Eye (tissue), 1 donor: Measurements from ENCODE around the gene STH.
"Not testable (repeated sequence)": the region's sequence is repeated elsewhere in the genome, so short reads cannot be mapped to it uniquely, and the experiment has no call there.

Source experiments
- DNase-seq: peaks from one replicate; pipeline ENCODE4 v3.0.0-alpha.2; 2015

Gene STH

DNA sequence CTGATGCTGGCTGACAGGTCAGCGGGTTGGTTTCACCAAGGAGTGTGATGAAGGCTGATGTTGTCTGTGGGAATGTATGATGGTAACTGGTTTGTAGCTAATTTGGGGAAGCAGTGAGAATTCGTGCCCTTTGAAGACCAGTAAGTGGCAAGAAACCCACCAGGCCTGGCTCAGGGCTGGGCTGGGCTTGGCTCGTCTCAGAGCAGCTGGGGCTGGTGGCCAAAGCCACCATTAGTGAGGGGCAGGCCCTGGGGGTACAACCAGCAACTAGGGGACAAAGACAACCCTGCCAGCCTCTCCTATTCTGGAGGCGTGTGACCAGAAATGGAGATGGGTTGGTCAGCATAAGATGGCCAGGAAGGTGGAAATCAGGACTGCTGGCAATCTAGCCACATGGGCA is 13.0 kb upstream of the STH start:
- no peak for DNase-seq

DNA sequence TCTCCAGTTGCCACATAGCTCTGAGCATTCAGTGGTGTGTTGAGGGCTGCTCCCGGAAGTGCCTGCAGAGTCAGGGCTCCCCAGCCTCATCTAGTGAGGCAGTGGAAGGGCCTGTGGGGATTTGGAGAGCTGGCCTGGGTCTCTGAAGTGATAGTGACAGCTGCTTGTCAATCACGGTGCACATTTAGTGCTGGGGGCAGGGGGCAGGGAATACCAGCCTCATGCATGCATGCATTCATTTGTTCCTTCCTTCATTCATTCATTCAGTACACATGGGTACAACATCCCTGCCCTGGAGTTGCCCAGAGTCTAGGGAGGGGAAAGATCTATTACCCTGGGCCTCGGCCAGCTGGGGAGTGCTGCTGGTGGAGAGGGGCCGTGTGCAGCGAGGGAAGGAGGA is 11.3 kb upstream of the STH start:
- no peak for DNase-seq

DNA sequence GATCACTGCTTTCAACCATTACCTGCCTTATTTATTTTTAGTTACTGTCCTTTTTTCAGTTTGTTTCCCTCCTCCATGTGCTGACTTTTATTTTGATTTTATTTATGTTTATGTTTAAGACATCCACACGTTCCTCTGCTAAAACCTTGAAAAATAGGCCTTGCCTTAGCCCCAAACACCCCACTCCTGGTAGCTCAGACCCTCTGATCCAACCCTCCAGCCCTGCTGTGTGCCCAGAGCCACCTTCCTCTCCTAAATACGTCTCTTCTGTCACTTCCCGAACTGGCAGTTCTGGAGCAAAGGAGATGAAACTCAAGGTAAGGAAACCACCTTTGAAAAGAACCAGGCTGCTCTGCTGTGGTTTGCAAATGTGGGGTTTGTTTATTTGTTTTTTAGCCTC is 9.3 kb upstream of the STH start:
- DNase-seq: no peak

DNA sequence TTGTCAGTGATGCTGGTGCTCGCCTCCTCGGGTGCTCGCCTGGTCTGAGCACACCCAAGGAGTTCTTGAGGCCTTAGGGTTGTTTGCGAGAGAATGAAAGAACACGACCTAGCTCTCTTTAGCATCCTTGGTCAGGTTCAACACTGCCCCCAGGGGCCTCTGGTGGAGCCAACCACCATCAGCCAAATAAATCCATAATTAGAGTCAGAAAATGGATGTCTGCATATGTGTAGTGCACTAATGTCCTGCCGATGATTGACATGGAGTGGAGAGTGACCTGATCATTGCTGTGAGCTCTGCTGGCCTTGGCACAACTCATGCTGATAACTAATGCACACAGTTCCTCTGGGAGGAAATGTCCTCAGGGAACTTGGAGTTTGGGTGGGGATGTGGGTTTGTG is 8.2 kb upstream of the STH start:
- no peak for DNase-seq

DNA sequence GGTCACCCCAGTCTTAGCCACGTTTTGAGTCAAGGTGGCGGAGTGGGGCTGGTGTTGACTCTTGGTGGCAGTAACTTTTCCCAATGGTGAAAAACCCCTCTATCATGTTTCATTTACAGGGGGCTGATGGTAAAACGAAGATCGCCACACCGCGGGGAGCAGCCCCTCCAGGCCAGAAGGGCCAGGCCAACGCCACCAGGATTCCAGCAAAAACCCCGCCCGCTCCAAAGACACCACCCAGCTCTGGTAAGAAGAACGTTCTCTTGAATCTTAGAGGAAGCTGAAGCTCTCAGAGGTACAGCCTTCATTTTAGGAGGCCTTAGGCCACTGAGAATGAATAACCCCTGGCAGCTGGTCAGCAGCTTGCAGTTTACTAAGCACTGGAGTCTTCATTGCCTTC is 7.7 kb upstream of the STH start:
- DNase-seq: no peak

DNA sequence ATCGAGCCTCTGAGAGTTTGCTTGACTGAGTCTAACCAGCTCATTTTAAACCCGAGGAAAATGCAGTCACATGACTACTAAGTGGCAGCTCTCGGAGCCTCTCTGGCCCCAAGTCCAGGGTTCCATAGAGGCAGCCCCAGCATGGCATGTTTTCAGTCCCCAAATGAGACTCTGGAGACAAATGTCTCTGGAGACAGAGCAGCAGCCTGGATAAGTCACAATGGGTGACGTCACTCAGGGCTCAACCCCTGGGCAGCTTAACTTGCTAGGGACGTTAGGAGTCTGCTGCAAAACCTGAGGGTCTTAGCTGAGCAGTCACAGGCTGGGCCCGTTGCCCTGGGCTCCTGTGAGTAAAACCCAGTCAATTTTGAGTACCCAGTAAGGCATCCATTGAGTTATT is 6.9 kb upstream of the STH start:
- no peak for DNase-seq

DNA sequence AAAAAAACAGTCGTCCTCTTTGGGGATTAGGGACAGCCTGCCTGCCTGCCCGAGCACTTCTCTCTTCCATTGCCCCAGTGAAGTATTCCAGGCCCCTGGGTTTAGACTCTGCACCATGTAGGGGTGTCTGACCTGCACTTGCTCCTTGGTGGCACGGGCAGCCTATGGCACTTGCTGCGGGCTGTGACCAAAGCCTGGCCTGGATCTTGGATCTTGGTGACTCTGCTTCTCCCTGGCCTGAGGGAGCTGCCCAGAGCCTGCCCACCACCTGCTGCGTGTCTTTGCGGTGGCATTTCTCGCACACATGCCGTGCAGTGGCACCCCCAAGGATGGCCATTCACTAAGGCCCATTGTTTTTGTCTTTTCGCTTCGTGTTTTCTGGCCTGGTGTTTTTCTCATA is 6.1 kb upstream of the STH start:
- DNase-seq: peak; percentile 42

DNA sequence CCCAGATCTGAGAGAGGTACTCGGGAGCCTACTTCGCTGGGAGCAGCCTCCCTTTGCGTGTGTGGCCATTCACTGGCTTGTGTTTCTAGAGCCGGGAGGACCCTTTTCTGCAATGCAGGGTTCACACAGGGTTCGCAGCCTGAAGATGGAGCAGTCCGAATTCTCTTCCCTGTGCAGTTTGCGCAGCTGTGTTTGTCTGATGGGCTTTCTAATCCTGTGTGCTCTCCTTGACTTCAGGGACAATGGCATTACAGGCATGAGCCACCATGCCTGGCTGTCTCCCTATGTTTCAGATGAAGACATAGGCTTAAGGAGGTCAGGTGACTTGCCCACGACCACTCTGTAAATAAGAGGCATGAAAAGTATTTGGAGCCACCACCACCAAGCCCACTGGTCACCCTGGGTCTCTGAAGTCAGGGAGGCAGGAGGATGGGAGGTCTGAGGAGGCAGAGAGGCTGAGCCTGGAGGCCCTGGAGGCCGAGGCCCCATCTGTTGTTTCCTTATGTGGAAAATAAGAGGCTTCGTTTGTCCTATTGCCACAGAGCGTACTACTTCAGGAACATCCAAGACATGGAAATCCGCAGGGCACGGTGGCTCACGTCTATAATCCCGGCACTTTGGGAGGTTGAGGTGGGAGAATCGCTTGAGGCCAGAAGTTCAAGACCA is 5.0 kb upstream of the STH start:
- DNase-seq: peak; percentile 35

DNA sequence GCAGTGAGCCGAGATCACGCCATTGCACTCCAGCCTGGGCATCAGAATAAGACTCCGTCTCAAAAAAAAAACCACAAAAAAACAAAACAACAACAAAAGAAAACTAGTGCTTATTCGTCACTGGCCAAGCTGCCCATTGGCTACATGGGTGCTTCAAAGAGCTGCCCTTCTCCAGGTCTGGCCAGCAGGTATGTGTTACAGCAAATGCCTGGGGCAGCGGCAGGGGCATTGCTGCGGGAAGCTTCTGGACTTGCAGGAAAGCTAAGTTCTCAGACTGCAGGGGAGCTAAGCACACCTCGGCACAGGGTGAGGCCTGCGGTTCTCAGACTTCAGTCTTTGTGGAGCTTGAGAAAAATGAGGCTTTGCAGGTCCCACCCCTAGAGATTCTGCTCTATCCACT is 4.1 kb upstream of the STH start:
- DNase-seq: no peak

DNA sequence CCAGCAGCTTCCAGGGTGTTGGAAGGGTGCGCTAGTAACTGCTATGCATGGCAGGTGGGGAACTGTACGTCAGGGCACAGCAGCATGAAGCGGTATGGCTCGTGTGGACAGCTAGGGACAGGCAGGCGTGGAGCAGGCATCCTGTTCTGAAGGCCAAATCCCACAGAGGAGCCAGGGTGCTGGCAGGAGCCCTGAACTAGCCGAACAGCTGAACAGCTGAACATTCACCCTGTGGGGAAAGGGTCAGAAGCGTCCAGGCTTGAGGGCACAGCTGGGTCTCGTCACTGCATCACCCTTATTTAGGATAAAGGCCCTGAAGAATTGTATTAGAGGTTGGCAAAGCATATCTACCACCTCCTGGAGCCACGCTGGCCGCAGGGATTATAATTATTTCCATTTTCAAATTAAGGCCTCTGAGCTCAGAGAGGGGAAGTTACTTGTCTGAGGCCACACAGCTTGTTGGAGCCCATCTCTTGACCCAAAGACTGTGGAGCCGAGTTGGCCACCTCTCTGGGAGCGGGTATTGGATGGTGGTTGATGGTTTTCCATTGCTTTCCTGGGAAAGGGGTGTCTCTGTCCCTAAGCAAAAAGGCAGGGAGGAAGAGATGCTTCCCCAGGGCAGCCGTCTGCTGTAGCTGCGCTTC is 3.3 kb upstream of the STH start:
- DNase-seq: no peak

DNA sequence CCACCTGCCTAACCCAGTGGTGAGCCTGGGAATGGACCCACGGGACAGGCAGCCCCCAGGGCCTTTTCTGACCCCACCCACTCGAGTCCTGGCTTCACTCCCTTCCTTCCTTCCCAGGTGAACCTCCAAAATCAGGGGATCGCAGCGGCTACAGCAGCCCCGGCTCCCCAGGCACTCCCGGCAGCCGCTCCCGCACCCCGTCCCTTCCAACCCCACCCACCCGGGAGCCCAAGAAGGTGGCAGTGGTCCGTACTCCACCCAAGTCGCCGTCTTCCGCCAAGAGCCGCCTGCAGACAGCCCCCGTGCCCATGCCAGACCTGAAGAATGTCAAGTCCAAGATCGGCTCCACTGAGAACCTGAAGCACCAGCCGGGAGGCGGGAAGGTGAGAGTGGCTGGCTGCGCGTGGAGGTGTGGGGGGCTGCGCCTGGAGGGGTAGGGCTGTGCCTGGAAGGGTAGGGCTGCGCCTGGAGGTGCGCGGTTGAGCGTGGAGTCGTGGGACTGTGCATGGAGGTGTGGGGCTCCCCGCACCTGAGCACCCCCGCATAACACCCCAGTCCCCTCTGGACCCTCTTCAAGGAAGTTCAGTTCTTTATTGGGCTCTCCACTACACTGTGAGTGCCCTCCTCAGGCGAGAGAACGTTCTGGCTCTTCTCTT is 2.6 kb upstream of the STH start:
- DNase-seq: no peak

DNA sequence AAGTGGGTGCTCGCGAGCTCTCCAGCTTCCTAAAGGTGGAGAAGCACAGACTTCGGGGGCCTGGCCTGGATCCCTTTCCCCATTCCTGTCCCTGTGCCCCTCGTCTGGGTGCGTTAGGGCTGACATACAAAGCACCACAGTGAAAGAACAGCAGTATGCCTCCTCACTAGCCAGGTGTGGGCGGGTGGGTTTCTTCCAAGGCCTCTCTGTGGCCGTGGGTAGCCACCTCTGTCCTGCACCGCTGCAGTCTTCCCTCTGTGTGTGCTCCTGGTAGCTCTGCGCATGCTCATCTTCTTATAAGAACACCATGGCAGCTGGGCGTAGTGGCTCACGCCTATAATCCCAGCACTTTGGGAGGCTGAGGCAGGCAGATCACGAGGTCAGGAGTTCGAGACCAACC is 1.9 kb upstream of the STH start:
- DNase-seq: no peak

DNA sequence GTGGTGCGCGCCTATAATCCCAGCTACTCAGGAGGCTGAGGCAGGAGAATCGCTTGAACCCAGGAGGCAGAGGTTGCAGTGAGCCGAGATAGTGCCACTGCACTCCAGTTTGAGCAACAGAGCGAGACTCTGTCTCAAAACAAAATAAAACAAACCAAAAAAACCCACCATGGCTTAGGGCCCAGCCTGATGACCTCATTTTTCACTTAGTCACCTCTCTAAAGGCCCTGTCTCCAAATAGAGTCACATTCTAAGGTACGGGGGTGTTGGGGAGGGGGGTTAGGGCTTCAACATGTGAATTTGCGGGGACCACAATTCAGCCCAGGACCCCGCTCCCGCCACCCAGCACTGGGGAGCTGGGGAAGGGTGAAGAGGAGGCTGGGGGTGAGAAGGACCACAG is 1.4 kb upstream of the STH start:
- DNase-seq: no peak

DNA sequence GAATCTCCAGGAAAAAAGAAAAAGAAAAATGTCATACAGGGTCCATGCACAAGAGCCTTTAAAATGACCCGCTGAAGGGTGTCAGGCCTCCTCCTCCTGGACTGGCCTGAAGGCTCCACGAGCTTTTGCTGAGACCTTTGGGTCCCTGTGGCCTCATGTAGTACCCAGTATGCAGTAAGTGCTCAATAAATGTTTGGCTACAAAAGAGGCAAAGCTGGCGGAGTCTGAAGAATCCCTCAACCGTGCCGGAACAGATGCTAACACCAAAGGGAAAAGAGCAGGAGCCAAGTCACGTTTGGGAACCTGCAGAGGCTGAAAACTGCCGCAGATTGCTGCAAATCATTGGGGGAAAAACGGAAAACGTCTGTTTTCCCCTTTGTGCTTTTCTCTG is 845 bp downstream of the STH start:
- no peak for DNase-seq

DNA sequence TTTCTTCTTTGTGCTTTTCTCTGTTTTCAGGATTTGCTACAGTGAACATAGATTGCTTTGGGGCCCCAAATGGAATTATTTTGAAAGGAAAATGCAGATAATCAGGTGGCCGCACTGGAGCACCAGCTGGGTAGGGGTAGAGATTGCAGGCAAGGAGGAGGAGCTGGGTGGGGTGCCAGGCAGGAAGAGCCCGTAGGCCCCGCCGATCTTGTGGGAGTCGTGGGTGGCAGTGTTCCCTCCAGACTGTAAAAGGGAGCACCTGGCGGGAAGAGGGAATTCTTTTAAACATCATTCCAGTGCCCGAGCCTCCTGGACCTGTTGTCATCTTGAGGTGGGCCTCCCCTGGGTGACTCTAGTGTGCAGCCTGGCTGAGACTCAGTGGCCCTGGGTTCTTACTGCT is 1.2 kb downstream of the STH start:
- no peak for DNase-seq

DNA sequence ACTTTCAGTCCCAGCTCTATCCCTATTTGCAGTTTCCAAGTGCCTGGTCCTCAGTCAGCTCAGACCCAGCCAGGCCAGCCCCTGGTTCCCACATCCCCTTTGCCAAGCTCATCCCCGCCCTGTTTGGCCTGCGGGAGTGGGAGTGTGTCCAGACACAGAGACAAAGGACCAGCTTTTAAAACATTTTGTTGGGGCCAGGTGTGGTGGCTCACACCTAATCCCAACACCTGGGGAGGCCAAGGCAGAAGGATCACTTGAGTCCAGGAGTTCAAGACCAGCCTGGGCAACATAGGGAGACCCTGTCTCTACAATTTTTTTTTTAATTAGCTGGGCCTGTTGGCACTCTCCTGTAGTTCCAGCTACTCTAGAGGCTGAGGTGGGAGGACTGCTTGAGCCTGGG is 1.7 kb downstream of the STH start:
- DNase-seq: no peak

DNA sequence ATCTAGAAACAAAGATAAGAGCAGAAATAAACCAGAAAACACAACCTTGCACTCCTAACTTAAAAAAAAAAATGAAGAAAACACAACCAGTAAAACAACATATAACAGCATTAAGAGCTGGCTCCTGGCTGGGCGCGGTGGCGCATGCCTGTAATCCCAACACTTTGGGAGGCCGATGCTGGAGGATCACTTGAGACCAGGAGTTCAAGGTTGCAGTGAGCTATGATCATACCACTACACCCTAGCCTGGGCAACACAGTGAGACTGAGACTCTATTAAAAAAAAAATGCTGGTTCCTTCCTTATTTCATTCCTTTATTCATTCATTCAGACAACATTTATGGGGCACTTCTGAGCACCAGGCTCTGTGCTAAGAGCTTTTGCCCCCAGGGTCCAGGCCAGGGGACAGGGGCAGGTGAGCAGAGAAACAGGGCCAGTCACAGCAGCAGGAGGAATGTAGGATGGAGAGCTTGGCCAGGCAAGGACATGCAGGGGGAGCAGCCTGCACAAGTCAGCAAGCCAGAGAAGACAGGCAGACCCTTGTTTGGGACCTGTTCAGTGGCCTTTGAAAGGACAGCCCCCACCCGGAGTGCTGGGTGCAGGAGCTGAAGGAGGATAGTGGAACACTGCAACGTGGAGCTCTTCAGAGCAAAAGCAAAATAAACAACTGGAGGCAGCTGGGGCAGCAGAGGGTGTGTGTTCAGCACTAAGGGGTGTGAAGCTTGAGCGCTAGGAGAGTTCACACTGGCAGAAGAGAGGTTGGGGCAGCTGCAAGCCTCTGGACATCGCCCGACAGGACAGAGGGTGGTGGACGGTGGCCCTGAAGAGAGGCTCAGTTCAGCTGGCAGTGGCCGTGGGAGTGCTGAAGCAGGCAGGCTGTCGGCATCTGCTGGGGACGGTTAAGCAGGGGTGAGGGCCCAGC is 2.6 kb downstream of the STH start:
- no peak for DNase-seq

DNA sequence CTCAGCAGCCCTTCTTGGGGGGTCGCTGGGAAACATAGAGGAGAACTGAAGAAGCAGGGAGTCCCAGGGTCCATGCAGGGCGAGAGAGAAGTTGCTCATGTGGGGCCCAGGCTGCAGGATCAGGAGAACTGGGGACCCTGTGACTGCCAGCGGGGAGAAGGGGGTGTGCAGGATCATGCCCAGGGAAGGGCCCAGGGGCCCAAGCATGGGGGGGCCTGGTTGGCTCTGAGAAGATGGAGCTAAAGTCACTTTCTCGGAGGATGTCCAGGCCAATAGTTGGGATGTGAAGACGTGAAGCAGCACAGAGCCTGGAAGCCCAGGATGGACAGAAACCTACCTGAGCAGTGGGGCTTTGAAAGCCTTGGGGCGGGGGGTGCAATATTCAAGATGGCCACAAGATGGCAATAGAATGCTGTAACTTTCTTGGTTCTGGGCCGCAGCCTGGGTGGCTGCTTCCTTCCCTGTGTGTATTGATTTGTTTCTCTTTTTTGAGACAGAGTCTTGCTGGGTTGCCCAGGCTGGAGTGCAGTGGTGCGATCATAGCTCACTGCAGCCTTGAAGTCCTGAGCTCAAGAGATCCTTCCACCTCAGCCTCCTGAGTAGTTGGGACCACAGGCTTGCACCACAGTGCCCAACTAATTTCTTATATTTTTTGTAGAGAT is 3.4 kb downstream of the STH start:
- peak; percentile 93 for DNase-seq

DNA sequence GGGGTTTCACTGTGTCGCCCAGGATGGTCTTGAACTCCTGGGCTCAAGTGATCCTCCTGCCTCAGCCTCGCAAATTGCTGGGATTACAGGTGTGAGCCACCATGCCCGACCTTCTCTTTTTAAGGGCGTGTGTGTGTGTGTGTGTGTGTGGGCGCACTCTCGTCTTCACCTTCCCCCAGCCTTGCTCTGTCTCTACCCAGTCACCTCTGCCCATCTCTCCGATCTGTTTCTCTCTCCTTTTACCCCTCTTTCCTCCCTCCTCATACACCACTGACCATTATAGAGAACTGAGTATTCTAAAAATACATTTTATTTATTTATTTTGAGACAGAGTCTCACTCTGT is 3.9 kb downstream of the STH start:
- DNase-seq: no peak

DNA sequence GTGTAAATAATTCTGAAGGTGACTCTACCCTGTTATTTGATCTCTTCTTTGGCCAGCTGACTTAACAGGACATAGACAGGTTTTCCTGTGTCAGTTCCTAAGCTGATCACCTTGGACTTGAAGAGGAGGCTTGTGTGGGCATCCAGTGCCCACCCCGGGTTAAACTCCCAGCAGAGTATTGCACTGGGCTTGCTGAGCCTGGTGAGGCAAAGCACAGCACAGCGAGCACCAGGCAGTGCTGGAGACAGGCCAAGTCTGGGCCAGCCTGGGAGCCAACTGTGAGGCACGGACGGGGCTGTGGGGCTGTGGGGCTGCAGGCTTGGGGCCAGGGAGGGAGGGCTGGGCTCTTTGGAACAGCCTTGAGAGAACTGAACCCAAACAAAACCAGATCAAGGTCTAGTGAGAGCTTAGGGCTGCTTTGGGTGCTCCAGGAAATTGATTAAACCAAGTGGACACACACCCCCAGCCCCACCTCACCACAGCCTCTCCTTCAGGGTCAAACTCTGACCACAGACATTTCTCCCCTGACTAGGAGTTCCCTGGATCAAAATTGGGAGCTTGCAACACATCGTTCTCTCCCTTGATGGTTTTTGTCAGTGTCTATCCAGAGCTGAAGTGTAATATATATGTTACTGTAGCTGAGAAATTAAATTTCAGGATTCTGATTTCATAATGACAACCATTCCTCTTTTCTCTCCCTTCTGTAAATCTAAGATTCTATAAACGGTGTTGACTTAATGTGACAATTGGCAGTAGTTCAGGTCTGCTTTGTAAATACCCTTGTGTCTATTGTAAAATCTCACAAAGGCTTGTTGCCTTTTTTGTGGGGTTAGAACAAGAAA is 5.1 kb downstream of the STH start:
- DNase-seq: no peak

DNA sequence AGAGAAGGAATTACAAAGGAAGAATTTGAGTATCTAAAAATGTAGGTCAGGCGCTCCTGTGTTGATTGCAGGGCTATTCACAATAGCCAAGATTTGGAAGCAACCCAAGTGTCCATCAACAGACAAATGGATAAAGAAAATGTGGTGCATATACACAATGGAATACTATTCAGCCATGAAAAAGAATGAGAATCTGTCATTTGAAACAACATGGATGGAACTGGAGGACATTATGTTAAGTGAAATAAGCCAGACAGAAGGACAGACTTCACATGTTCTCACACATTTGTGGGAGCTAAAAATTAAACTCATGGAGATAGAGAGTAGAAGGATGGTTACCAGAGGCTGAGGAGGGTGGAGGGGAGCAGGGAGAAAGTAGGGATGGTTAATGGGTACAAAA is 7.0 kb downstream of the STH start:
- DNase-seq: not testable (repeated sequence)

DNA sequence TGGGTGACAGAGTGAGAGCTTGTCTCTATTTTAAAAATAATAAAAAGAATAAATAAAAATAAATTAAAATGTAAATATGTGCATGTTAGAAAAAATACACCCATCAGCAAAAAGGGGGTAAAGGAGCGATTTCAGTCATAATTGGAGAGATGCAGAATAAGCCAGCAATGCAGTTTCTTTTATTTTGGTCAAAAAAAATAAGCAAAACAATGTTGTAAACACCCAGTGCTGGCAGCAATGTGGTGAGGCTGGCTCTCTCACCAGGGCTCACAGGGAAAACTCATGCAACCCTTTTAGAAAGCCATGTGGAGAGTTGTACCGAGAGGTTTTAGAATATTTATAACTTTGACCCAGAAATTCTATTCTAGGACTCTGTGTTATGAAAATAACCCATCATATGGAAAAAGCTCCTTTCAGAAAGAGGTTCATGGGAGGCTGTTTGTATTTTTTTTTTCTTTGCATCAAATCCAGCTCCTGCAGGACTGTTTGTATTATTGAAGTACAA is 8.5 kb downstream of the STH start:
- no peak for DNase-seq
